ENCODE results near the gene CNIH2.

Gene CNIH2

GRCh38 chr11:66278363-66279091 is 552 bp downstream of the CNIH2 start:
- peak; percentile 59 for DNase-seq

GRCh38 chr11:66279092-66279734 is 1.2 kb downstream of the CNIH2 start:
- no peak for DNase-seq

DNA sequence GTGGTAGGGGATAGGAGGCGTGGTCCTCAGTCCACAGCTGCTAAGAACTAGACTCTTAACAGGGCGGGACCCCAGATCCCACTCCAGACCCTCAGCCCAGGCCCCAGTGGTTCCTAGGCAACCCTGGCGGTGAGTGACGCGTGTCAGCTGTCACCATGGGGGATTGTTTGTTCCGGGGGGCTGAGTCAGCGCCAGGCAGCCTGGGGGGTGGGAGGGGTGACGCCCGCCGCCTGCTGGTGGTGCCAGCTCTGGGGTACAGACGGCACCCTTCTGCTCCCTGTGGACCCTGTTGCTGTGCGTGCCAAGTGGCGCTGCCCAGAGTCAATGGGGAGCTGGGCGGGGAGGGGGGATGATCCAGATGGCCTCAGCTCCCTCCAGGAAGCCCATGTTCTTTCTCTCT is 2.5 kb downstream of the CNIH2 start:
- DNase-seq = no peak

DNA sequence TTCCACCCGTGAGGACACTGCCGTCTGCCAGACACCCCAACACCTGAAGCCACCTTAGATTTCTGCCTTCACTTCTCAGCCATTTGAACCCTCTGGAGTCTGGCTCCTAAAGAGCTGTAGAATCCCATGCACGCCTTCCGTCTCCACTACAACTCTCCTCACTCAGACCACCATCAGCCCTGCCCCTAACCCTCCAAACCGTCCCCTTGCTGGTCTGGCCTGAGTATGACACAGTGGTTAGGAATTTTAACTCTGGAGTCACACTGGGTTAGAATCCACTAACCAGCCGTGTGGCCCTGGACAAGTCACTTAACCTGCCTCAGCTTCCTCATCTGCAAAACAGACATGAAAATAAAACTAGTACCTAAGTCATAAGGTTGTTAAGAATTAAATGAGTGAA is 3.0 kb downstream of the CNIH2 start:
- DNase-seq = no peak

- DNase-seq = no peak
These were observed 3.9 kb downstream of the CNIH2 start for GRCh38 chr11:66281776-66282467.

- peak; percentile 100 for DNase-seq
These were observed 4.8 kb downstream of the CNIH2 start for GRCh38 chr11:66282468-66283455.

- DNase-seq = no peak
These were observed 5.6 kb downstream of the CNIH2 start for GRCh38 chr11:66283461-66284105.

DNA sequence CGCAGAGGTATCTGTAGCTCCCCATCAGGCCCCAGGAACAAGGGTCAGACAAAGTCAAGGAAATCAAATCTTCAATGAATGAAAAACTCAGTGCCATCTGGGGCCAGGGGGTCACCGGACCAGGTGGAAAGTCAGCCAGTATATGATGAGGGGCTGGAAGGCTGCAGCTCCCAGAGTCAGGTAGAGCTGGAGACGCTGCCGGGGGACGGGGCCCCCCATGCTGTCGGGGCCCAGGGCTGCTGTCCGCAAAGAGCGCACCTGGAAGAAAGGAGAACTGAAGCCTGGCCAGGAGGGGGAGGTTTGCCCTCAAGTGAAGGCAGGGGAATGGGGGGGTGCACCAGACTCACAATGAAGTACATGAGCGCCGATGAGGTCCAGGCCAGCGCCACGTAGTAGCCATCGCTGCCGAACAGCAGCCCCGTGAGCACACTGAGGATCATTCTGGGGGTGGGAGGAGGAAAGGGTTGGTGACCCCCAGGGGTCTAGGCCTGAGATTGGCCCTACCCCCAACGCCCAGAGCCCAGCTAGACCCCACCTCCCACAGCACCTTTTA is 6.6 kb downstream of the CNIH2 start:
- DNase-seq = no peak

GRCh38 chr11:66285250-66285947 is 7.4 kb downstream of the CNIH2 start:
- no peak for DNase-seq

GRCh38 chr11:66286699-66287098 is 8.7 kb downstream of the CNIH2 start:
- no peak for DNase-seq

DNA sequence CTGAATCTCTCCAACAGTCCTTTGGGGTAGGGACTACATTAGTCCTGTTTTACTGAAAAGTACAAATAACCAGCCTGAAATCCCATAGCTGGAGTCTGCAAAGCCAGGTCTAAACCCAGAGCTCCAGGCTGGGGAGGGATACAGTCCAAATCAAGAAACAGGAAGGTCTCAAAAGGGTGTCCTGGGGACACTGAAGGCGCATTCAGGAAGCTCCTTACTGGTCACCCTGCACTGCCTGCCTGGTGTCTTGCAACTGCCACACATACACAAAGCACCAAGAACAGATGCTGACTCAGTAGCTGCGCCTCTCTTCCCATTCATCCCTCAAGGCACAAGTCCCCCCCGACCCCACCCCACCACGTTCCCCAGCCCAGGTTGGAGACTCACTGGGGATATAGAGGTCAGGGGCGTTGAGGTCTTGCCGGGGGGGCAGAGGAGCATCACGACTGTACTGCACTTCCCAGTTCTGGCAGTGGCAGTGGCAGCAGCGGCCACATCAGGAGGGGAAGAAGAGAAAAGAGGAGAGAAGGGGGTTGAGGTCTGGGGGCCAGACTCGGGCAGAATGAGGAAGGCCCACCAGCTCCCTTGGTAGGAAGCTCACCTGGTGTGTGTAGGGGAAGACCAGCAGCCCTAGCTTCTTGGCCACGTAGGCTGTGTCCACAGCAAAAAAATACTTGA is 9.4 kb downstream of the CNIH2 start:
- no peak for DNase-seq

DNA sequence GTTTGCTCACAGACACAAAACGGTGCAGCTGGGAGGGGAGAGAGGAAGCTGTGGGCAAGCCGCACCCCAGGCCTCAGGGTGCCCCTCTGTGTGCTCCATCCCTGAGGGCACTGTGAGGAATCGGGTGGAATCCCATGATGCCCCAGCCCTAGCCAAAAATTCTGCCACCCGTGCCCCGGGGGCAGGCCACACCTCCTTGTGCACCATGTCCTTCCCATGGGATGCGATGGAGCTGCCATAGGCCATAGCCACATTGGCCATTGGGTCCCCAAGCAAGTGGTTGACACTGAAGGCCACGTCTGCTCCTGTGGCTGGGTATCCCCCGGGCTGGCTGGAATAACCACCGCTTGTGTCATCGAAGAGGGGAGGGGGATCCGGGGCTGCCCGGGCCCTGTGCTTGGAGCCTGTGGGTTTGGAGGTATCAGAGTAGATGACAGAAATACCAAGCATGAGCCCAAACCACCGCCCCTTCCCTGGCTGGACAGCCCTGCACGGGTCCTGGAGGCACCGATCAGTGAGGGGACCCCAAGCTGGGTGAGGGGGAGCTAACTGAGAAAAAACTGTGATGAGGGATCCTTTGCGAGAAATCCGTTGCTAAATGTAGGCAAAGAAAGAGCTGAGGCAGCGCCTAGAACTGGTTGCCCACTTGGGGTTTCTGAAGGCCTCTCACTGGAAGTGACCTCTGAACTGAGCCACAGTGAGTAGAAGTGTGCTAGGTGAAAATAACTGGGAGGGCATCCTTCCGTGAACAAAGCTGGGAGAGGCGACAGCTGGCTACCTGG is 10.1 kb downstream of the CNIH2 start:
- no peak for DNase-seq

- peak; percentile 100 for DNase-seq
These were observed 10.9 kb downstream of the CNIH2 start, which contains the start of gene YIF1A for GRCh38 chr11:66288671-66289547. Gene YIF1A, minus strand, starts transcription at chr11:66289143. Its CDS starts 158 bp downstream, at chr11:66288985.

GRCh38 chr11:66289548-66290329 is 11.8 kb downstream of the CNIH2 start:
- no peak for DNase-seq

DNA sequence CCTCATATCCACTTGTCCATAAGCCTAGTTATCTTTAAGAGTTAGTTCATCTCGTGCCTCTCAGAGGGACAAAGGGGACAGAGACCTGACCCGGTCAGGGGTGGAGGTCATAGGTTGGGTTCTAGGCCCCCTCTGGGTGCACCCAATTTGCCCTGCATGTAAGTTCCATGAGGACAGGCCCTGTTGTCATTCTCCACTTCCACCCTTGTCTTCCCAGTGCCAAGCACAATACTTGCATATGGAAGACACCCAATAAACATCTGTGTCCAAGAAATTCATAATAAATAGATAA is 12.3 kb downstream of the CNIH2 start:
- DNase-seq = no peak

DNA sequence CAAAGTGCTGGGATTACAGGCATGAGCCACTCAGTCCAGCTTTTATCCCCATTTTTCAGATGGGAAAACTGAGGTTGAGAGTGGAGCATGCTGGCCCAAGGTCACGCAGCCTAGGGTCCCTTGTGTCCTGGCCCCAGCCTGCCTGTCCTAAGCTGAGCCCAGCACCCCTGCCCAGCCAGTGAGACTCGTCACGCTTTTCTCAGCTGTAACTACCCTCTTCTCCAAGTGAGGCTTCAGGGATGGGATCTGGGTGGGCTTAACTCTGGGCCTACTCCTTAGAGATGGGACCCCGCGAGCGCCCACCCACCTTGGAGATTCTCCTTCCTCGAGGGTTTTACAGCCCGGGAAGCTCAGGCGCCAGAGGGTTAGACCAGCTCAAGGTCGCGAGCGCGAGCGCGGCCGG is 13.3 kb downstream of the CNIH2 start:
- DNase-seq = no peak

DNA sequence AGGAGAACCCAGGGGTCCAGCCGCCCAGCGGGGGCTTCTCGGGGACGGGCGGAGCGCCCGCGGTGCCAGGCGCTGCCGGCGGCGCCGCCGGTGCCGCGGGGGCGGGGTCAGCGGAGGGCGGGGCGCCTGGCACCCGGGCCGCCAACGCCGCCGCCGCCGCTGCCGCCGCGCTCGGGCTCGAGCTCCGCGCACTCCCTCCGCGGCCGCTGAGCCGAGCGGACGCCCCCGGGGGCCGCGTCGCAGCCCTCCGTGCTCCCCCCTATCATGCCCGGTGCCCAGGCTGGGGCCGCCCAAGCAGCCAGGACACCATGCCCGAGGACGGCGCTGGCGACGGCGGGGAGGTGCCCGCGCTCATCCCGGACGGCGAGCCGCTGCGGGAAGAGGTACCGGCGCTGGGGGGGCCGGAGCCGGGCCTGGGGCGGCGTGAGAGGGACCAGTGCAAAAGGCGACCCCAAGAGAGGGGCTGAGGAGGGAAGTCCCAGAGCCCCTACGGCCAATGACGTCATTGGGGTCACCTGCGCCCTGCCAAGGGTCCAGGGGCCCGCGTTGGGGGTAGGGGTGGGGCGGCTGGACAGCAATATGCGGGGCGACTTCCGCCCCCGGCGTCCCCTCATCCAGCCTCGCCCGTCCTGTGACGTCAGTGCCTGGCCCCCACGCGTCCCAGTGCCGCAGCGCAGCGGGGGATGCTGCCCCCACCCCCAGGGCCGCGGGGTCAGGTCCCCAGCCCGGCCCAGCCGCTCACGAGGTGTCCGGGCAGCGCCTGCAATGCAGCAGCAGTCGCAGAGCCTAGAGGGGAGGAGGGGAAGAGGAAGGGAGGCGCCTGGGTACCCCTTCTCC is 13.9 kb downstream of the CNIH2 start, which contains the start of gene TMEM151A:
TSS of gene TMEM151A (plus strand) at position 189 of the 837 bp plus-strand sequence. CDS start at position 309, 120 bp downstream.
- no peak for DNase-seq

All from CD4-positive, alpha-beta T cell treated with Interleukin-15 for 1 hour (primary cell).